Measurements from ENCODE around the gene FNBP1. TPM values are rescaled to one million over a fixed set of nuclear protein-coding genes. Genes with fewer than 3 reads are reported as not detected.

Gene FNBP1
- total and polyA plus RNA-seq, 10 of the 15 experiments (the other 5 are each of a cell fraction or from before 2014, with no cell fraction given): 64.5 to 353 (median 179) TPM

DNA sequence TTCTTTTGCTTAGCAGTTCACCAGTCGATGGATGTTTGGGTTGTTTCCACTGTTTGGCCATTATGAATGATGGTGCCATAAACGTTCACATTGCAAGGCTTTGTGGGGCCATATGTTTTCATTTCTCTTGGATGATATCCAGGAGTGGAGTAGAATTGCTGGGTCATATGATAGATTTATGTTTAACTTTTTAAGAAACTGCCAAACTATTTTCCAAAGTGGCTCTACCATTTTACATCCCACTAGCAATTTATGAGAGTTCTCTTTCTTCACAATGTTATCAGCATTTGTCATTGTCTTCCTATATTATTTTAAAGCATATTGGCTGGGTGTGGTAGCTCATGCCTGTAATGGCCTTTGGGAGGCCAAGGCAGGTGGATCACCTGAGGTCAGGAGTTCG lies 15.9 kb upstream of the FNBP1 start:
- Histone ChIP-seq H3K27ac (ENCODE audit: control insufficient read depth, insufficient read depth) (no peak overlapping the region), H3K36me3 (ENCODE audit: control insufficient read depth in 2 of 2, insufficient read depth in 2 of 2, low read length in 1 of 2) (no peaks in the 10 kb centered on the region; a peak in 2 of 4 replicates), H3K4me3 (no peak overlapping the region), H3K4me1 (ENCODE audit: control insufficient read depth, insufficient read depth, low read length) (peaks cover 11% of the 10 kb centered on the region), H3K9ac (ENCODE audit: control insufficient read depth, insufficient read depth, low read length) (no peak overlapping the region), H3K79me2 (ENCODE audit: control insufficient read depth, insufficient read depth, low read length) (peaks cover 73% of the 10 kb centered on the region), H3K9me3 (replicated peaks; ENCODE audit: control insufficient read depth, insufficient read depth, low read length) (no peaks in the 10 kb centered on the region), H2AFZ (ENCODE audit: control insufficient read depth, low read depth, low read length) (no peak overlapping the region), H3K4me2 (ENCODE audit: control insufficient read depth, insufficient read depth) (no peak overlapping the region), H4K20me1 (ENCODE audit: control insufficient read depth, insufficient read depth) (no peaks in the 10 kb centered on the region), H3K27me3 (replicated peaks in 1 of 2; ENCODE audit: control insufficient read depth in 2 of 2, insufficient read depth in 2 of 2, low read length in 1 of 2) (no peaks in the 10 kb centered on the region)
- BruUV-seq (replicated peaks): no TSS peak
- SMC1A ChIA-PET (ENCODE audit: uncharacterized antibody, unreplicated experiment): no interaction called here
- in situ Hi-C loops (cut with MboI) (no loop called here), intact Hi-C loops (cut with micrococcal nuclease; ENCODE audit: unreplicated experiment) (no loop called here)
- RAD21 ChIA-PET (ENCODE audit: unreplicated experiment): no interaction called here
- WGBS (ENCODE audit: insufficient coverage, insufficient replicate concordance, low lambda C conversion rate, missing lambda C conversion rate): 79% methylated on average over 3 of the region's 3 CpGs
- CTCF ChIA-PET: interaction anchor here (0.7 kb wide), 2 partner anchors 52 to 1858 kb away, joined by 3 read pairs; no protein-coding TSS in a partner anchor
- ATAC-seq (no peak), DNase-seq (ENCODE audit: low read depth, low spot score) (no peak), FAIRE-seq (no peak)
- POLR2A ChIA-PET: interaction anchor here (1.3 kb wide), 1 partner anchor 8 kb away, joined by 3 read pairs; no protein-coding TSS in a partner anchor
- TF ChIP-seq RBBP5 (conservative IDR thresholded peaks at IDR 0.05) (no peak), ZNF274 (IDR thresholded peaks at IDR 0.05; ENCODE audit: insufficient read depth, insufficient read length) (no peak)

DNA sequence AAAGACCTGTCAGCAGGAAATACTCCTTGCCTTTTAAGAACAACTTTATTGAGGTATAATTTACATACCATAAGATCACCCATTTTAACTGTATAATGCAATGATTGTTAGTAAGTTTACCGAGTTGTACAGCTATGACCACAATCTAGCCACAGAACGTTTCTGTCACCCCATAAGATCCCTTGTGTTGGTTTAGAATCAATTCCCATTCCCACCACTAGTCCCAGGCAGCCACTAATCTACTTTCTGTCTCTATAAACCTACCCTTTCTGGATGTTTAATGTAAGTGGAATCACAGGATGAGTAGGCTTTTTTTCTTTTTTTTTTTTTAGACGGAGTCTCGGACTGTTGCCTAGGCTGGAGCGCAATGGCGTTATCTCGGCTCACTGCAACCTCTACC lies 15.2 kb upstream of the FNBP1 start:
- ChIA-PET POLR2A (interaction anchor here (1.3 kb wide), 1 partner anchor 9 kb away, joined by 3 read pairs; no protein-coding TSS in a partner anchor), RAD21 (ENCODE audit: unreplicated experiment) (no interaction called here), CTCF (interaction anchor here (0.6 kb wide), 1 partner anchor 66 kb away, joined by 3 read pairs; no protein-coding TSS in a partner anchor), SMC1A (ENCODE audit: uncharacterized antibody, unreplicated experiment) (no interaction called here)
- Histone ChIP-seq H4K20me1 (ENCODE audit: control insufficient read depth, insufficient read depth) (no peaks in the 10 kb centered on the region), H3K4me1 (ENCODE audit: control insufficient read depth, insufficient read depth, low read length) (peaks cover 11% of the 10 kb centered on the region), H3K79me2 (ENCODE audit: control insufficient read depth, insufficient read depth, low read length) (peaks cover 79% of the 10 kb centered on the region), H3K4me2 (ENCODE audit: control insufficient read depth, insufficient read depth) (no peak overlapping the region), H3K4me3 (no peak overlapping the region), H3K27ac (ENCODE audit: control insufficient read depth, insufficient read depth) (no peak overlapping the region), H3K9me3 (replicated peaks; ENCODE audit: control insufficient read depth, insufficient read depth, low read length) (no peaks in the 10 kb centered on the region), H3K36me3 (ENCODE audit: control insufficient read depth in 2 of 2, insufficient read depth in 2 of 2, low read length in 1 of 2) (no peaks in the 10 kb centered on the region; a peak in 2 of 4 replicates), H2AFZ (ENCODE audit: control insufficient read depth, low read depth, low read length) (no peak overlapping the region), H3K9ac (ENCODE audit: control insufficient read depth, insufficient read depth, low read length) (no peak overlapping the region), H3K27me3 (replicated peaks in 1 of 2; ENCODE audit: control insufficient read depth in 2 of 2, insufficient read depth in 2 of 2, low read length in 1 of 2) (no peaks in the 10 kb centered on the region)
- DNase-seq (ENCODE audit: low read depth, low spot score) (no peak), FAIRE-seq (no peak), ATAC-seq (peak; percentile 9; the same call in 2 of the 3 replicates)
- TF ChIP-seq POLR2A (IDR thresholded peaks at IDR 0.05; ENCODE audit: low read depth, low read length) (no peak), JUND (IDR thresholded peaks at IDR 0.05; ENCODE audit: low read depth, low read length) (no peak), NFYA (IDR thresholded peaks at IDR 0.05; ENCODE audit: borderline replicate concordance, low read depth, low read length) (no peak), IKZF2 (IDR thresholded peaks at IDR 0.05) (0 out of 4 replicates have a peak, but pooled peaks of 1 of the 2 experiments have one; percentile 19)
- TF ChIP-seq, protein P1, sequence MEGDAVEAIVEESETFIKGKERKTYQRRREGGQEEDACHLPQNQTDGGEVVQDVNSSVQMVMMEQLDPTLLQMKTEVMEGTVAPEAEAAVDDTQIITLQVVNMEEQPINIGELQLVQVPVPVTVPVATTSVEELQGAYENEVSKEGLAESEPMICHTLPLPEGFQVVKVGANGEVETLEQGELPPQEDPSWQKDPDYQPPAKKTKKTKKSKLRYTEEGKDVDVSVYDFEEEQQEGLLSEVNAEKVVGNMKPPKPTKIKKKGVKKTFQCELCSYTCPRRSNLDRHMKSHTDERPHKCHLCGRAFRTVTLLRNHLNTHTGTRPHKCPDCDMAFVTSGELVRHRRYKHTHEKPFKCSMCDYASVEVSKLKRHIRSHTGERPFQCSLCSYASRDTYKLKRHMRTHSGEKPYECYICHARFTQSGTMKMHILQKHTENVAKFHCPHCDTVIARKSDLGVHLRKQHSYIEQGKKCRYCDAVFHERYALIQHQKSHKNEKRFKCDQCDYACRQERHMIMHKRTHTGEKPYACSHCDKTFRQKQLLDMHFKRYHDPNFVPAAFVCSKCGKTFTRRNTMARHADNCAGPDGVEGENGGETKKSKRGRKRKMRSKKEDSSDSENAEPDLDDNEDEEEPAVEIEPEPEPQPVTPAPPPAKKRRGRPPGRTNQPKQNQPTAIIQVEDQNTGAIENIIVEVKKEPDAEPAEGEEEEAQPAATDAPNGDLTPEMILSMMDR (IDR thresholded peaks at IDR 0.05 in 2 of 3, conservative IDR thresholded peaks at IDR 0.05 in 1 of 3; ENCODE audit: control insufficient read depth in 2 of 3, extremely low read depth in 1 of 3, insufficient read depth in 1 of 3, low read depth in 3 of 3, low read length in 3 of 3): peak in 2 of 3 experiments; percentile 18 to 19; a peak in 1 of 6 replicates
- WGBS (ENCODE audit: insufficient coverage, insufficient replicate concordance, low lambda C conversion rate, missing lambda C conversion rate): 86% methylated on average over 4 of the region's 7 CpGs
- BruUV-seq (replicated peaks): no TSS peak
- intact Hi-C loops (cut with micrococcal nuclease; ENCODE audit: unreplicated experiment) (no loop called here), in situ Hi-C loops (cut with MboI) (no loop called here)
